Fibroblast of peridontal ligament (primary cell): ENCODE data around the gene MUC5AC.

ENCODE experiments used
- DNase-seq: peaks from one replicate; pipeline ENCODE4 v3.0.0-alpha.2; 2010; ENCODE audit errors: extremely low read depth

MUC5AC gene

GRCh38 chr11:1226226-1226985 is 68.7 kb downstream of the MUC5AC start:
- no peak for DNase-seq

- DNase-seq = no peak
Observed at GRCh38 chr11:1226986-1227550, 69.3 kb downstream of the MUC5AC start.

- no peak for DNase-seq
Observed at GRCh38 chr11:1227551-1228100, 69.9 kb downstream of the MUC5AC start.

GRCh38 chr11:1228101-1228821 is 70.5 kb downstream of the MUC5AC start:
- DNase-seq = no peak

GRCh38 chr11:1228921-1229451 is 71.2 kb downstream of the MUC5AC start:
- no peak for DNase-seq

- no peak for DNase-seq
Observed at GRCh38 chr11:1229471-1230120, 71.8 kb downstream of the MUC5AC start.

GRCh38 chr11:1230121-1230455 is 72.3 kb downstream of the MUC5AC start:
- no peak for DNase-seq

GRCh38 chr11:1230456-1231395 is 73.0 kb downstream of the MUC5AC start:
- no peak for DNase-seq

- no peak for DNase-seq
Observed at GRCh38 chr11:1231396-1232020, 73.8 kb downstream of the MUC5AC start.

GRCh38 chr11:1232021-1232882 is 74.5 kb downstream of the MUC5AC start:
- DNase-seq = no peak

GRCh38 chr11:1232883-1233321 is 75.1 kb downstream of the MUC5AC start:
- no peak for DNase-seq

GRCh38 chr11:1233351-1234053 is 75.7 kb downstream of the MUC5AC start:
- DNase-seq = no peak

GRCh38 chr11:1234054-1234720 is 76.4 kb downstream of the MUC5AC start:
- no peak for DNase-seq

- DNase-seq = no peak
Observed at GRCh38 chr11:1234771-1235305, 77.1 kb downstream of the MUC5AC start.

- no peak for DNase-seq
Observed at GRCh38 chr11:1235306-1235900, 77.7 kb downstream of the MUC5AC start.

GRCh38 chr11:1235901-1236315 is 78.2 kb downstream of the MUC5AC start:
- DNase-seq = no peak

- DNase-seq = no peak
Observed at GRCh38 chr11:1236316-1237127, 78.8 kb downstream of the MUC5AC start.
